ENCODE results near the gene BATF3. TPM values are rescaled to one million over a fixed set of nuclear protein-coding genes. Genes with fewer than 3 reads are reported as not detected.

Gene BATF3
- total and polyA plus RNA-seq, 9 of the 15 experiments (the other 6 are each of a cell fraction or from before 2014, with no cell fraction given), result 0.40 to 3.8 (median 2.0) TPM

GRCh38 chr1:212722270-212722957 is 22.8 kb upstream of the BATF3 start:
- H3K27me3 ChIP-seq (ENCODE audit: control insufficient read depth in 2 of 2, insufficient read depth in 2 of 2, low read length in 2 of 2), result no peaks in the 10 kb centered on the region
- no peak overlapping the region for H3K4me3 ChIP-seq
- peak overlapping the region; percentile 53; the same call in 1 of the 2 replicates for H3K4me2 ChIP-seq (ENCODE audit: insufficient read depth, low read length)
- intact Hi-C loops (cut with micrococcal nuclease) (no loop called here), in situ Hi-C loops (cut with MboI) (no loop called here)
- FAIRE-seq (peak; percentile 23), ATAC-seq (peak; percentile 22; the same call in 2 of the 3 replicates), DNase-seq (ENCODE audit: extremely low read depth in 1 of 4, low spot score in 3 of 4) (no peak)
- peaks cover 3 to 15% of the 10 kb centered on the region in 2 experiments; a peak in 4 of 5 replicates for H3K4me1 ChIP-seq (replicated peaks in 1 of 2; ENCODE audit: control insufficient read depth in 2 of 2, insufficient read depth in 2 of 2, low read length in 2 of 2)
- no peak for TF ChIP-seq CAMTA2 (CRISPR knock-in tag; conservative IDR thresholded peaks at IDR 0.05)
- no peak for TF ChIP-seq MIER1 (IDR thresholded peaks at IDR 0.05; ENCODE audit: low read depth)
- no peak for TF ChIP-seq BRD4 (IDR thresholded peaks at IDR 0.05)
- TF ChIP-seq RBM25 (IDR thresholded peaks at IDR 0.05; ENCODE audit: low read depth, low read length, severe bottlenecking), result peak; percentile 29
- no peak for TF ChIP-seq BACH1 (tag; IDR thresholded peaks at IDR 0.05)
- peak; percentile 30; the same call in 1 of the 2 replicates for TF ChIP-seq SOX6 (IDR thresholded peaks at IDR 0.05)
- TF ChIP-seq ZFP36 (IDR thresholded peaks at IDR 0.05; ENCODE audit: low read depth, low read length, partially characterized antibody), result peak; percentile 92
- peak; percentile 72; the same call in 1 of the 2 replicates for TF ChIP-seq ZNF436 (CRISPR knock-in tag; IDR thresholded peaks at IDR 0.05)
- no peak for TF ChIP-seq ZNF699 (CRISPR knock-in tag; IDR thresholded peaks at IDR 0.05; ENCODE audit: insufficient replicate concordance)
- TF ChIP-seq CREB3L1 (IDR thresholded peaks at IDR 0.05; ENCODE audit: borderline replicate concordance, low read depth), result no peak
- no peak for TF ChIP-seq L3MBTL2 (IDR thresholded peaks at IDR 0.05)
- no peak for TF ChIP-seq CBFB (CRISPR knock-in tag; IDR thresholded peaks at IDR 0.05)
- TF ChIP-seq NFE2 (IDR thresholded peaks at IDR 0.05; ENCODE audit: low read depth), result 0 out of 2 replicates have a peak, but pooled peaks have one; percentile 15
- no peak for TF ChIP-seq ZNF584 (CRISPR knock-in tag; IDR thresholded peaks at IDR 0.05; ENCODE audit: low read depth)
- no peak for TF ChIP-seq CBX8 (IDR thresholded peaks at IDR 0.05; ENCODE audit: borderline replicate concordance, extremely low read depth, low read depth, low read length, poor library complexity, severe bottlenecking)
- peak; percentile 72; the same call in 1 of the 2 replicates for TF ChIP-seq SMARCA5 (IDR thresholded peaks at IDR 0.05)
- peak; percentile 60 for TF ChIP-seq BCOR (IDR thresholded peaks at IDR 0.05)
- H3K27ac ChIP-seq (ENCODE audit: extremely low read depth, low read depth, low read length), result no peak overlapping the region
- no peaks in the 10 kb centered on the region for H3K79me2 ChIP-seq (ENCODE audit: control insufficient read depth, insufficient read depth, low read length)
- no TSS peak for BruUV-seq (replicated peaks)
- H3K9me1 ChIP-seq (ENCODE audit: control insufficient read depth, insufficient read depth, low read length), result no peaks in the 10 kb centered on the region
- POLR2A ChIA-PET, result no interaction called here
- 12% methylated on average over 3 of the region's 3 CpGs for WGBS (ENCODE audit: insufficient coverage, low coverage, missing lambda C conversion rate)
- CTCF ChIA-PET (ENCODE audit: low intra/inter-chr PET ratio), result interaction anchor here (0.7 kb wide), 1 partner anchor 273 kb away, joined by 3 read pairs; no protein-coding TSS in a partner anchor
- no peak overlapping the region; a peak in 1 of 4 replicates for H3K9ac ChIP-seq (ENCODE audit: insufficient read depth in 1 of 2, low read depth in 2 of 2, low read length in 2 of 2)
- peak overlapping the region; percentile 7; the same call in 1 of the 2 replicates for H2AFZ ChIP-seq (ENCODE audit: low read depth, low read length)
- no peaks in the 10 kb centered on the region for H3K36me3 ChIP-seq (ENCODE audit: control insufficient read depth, insufficient read depth, low read length)
- no peaks in the 10 kb centered on the region for H3K9me3 ChIP-seq (replicated peaks; ENCODE audit: control insufficient read depth, insufficient read depth, low read depth, low read length)
- no peaks in the 10 kb centered on the region for H4K20me1 ChIP-seq (replicated peaks; ENCODE audit: control insufficient read depth, insufficient read depth, low read length)
